ENCODE measurements around the gene SEMA3G. TPM values are rescaled to one million over a fixed set of nuclear protein-coding genes. Genes with fewer than 3 reads are reported as not detected.

The SEMA3G gene
- total RNA-seq, 1 donor from 2014 or later: 10.4 TPM

DNA sequence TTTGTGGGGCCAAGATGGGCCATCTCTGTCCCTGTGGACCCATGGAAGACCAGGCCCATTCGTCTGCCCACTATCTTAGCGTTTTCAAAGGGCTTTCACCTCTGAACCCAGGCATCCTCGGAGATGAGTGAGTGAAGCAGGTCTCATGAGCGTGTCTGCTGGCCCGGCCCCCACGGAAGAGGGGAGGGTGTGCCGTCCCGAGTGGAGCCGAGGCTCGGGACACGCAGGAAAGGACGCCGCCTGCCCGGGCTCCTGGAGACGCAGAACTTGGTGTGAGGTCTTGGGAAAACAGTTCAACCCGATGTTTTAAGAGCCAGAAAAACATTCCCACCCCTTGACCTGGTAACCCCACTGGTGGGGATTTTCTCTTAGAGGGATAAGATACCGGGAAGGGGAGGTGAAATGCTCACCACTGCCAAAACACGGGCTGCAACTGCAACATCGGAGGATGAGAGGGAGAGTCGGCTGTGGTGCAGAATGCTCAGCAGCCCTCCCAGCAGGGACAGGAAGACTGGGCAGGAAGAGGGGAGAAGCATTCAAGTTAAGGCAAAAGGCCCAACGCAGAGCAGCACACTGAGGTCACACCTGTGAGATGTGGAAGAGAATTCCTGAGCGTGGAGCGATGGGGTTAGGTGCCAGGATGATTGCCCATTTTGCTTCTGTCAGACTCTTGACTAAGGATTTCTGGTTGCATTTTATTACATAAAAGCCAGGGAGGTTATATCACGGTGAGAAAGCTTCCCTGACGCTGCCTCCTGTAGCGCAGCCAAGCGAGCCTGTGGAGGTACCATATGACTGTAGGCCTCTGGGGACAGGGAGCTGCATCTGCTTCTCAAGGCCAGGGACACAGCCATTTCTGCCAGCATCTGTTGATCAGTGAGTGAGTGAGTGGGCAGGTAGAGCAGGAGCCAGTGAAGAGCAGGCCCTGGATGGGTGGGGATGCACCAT lies 36.1 kb upstream of the SEMA3G start:
- intact Hi-C loops (cut with DNase I): loop anchor here (5.0 kb wide), 1 partner anchor 56 kb away; the partner anchor contains the start of gene UQCC5
- DNase-seq (no peak), ATAC-seq (ENCODE audit: poor library complexity) (no peak)

DNA sequence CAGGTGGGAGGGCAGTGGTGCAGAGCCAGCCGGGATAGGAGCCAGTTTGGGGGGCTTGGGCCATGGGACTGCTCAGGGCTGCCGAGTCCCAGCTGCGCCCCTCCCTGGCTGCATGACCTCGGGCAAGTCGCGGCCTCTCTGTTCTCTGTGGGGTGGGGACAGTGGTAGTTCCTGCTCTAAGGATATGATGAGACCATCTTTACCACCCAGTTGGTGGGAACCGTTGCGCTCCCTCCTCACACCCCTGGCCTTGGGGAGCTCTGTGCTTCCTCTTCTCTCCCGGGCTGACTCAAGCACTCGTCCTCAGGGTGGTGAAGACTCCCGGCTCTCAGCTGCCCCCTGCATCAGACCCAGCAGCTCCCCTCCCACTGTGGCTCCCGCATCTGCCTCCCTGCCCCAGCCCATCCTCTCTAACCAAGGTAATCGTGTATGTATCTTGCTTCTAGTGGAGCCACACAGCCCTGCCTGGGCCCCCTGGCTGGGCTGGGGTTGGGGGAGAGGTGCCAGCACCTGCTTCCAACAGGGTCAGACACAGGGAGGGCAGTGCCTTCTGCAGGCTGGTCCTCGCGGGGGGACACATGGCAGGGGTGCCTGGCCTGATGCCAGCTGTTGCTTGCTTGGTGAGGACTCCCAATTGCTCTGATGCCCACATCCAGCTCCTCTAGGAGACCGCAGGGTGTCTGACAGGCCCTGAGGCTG lies 35.1 kb upstream of the SEMA3G start:
- intact Hi-C loops (cut with DNase I): loop anchor here (5.0 kb wide), 1 partner anchor 57 kb away; the partner anchor contains the start of gene UQCC5
- ATAC-seq (ENCODE audit: poor library complexity) (no peak), DNase-seq (no peak)

DNA sequence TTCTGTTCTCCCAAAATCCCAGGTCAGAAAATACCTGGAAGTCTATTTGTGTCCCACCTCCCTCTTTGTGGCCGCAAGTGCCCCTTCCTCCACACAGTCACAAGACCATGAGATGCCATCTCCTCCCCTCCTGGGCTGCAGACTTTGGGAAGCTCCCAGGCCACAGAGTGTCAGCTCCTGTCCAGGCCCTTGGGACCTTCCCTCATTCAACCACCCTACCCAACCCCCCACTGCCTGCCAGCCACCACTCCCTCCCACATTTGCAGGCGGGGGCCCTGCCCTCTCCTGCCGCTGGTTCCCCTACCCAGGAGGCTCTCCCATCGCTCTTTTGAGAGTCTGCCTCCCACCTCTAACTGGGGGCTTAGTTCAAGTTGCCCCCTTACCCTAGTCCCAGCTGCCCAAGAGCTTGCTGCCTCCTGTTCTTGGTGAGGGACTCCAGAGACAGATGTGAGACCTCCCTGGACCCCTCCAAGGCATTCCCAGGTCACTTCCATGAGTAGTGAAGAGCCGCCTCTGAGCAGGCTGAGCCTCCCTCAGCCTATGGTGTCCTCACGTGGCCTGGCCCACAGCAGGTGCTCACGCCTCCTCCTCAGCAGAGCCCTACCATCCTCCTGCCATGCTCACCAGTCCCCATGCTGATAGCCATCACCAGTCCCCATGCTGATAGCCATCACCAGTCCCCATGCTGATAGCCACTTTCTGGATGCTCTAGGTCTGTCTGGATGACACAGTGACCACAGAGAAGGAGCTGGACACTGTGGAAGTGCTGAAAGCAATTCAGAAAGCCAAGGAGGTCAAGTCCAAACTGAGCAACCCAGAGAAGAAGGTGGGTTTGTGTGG lies 34.4 kb upstream of the SEMA3G start:
- intact Hi-C loops (cut with DNase I): no loop called here
- no peak for DNase-seq
- no peak for ATAC-seq (ENCODE audit: poor library complexity)

DNA sequence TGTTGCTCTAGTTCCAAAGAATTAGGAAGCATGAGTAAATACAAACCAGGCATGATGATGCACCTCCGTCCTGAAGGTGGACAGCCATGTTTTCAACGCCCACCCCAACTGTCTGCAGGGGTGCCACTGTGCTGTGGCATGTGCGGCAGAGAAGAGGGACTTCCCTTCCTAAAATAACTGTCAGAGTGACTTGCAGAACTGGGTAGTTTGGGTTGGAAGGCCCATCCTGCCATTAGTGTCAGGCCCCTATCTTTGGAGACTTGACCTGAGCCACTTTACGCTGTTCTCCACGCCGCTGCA lies 32.8 kb upstream of the SEMA3G start:
- no peak for DNase-seq
- ATAC-seq (ENCODE audit: poor library complexity): no peak
- intact Hi-C loops (cut with DNase I): no loop called here

DNA sequence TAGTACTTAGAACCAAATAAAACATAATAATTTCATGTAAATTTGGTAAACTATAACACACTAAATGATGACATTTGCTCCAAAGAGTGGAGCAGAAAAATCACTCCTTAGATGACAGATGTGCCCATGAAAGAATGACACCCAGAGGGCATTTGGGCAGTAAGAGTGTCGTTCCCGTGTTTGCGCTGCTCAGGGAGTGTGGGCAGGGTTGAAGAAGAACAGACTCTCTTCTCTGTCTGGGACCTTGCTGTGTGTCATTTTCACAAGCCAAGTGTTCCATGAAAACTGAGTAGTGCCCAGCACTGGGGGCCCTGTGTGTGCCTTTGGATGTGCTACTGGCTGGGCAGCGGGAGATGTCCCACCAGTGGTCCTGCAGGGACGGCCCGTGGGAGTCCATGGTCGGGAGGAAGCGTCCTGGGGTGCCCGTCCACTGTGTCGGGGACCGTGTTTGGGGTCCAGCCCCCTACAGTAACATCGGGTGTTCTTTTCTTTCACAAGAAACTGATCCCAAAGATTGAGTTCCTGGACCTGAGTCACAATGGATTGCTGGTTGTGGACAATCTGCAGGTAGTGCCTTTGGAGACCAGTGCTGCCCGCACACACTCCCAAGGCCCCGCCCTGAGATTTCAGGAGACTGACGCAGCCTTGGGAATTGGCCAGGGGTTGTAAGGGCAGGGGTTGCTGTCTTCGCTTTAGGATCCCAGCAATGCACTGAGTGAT lies 32.3 kb upstream of the SEMA3G start:
- no peak for ATAC-seq (ENCODE audit: poor library complexity)
- DNase-seq: no peak

DNA sequence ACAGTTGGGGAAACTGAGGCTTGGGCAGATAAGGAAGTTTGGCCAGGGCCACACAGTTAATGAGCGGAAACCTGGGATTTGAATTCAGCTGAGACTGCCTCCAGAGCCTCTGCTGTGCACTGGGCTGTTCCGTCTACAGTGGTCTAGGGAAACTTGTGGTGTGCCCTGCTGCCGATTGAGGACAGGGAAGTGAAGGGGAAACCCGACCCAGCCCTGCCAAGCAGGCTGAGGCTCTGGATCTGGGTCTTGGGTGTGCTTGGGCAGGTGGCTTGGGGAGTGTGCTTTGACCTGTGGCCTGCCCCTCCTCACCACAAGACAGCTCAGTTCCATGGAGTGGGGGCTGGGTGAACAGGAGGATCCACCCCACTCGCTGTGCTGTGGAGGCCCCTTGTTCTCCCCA lies 28.1 kb upstream of the SEMA3G start:
- DNase-seq (peak; percentile 56), ATAC-seq (ENCODE audit: poor library complexity) (peak; percentile 12)
- intact Hi-C loops (cut with DNase I): no loop called here

More for the DNA sequence above, 32.3 kb upstream of the SEMA3G start:
- intact Hi-C loops (cut with DNase I): no loop called here

DNA sequence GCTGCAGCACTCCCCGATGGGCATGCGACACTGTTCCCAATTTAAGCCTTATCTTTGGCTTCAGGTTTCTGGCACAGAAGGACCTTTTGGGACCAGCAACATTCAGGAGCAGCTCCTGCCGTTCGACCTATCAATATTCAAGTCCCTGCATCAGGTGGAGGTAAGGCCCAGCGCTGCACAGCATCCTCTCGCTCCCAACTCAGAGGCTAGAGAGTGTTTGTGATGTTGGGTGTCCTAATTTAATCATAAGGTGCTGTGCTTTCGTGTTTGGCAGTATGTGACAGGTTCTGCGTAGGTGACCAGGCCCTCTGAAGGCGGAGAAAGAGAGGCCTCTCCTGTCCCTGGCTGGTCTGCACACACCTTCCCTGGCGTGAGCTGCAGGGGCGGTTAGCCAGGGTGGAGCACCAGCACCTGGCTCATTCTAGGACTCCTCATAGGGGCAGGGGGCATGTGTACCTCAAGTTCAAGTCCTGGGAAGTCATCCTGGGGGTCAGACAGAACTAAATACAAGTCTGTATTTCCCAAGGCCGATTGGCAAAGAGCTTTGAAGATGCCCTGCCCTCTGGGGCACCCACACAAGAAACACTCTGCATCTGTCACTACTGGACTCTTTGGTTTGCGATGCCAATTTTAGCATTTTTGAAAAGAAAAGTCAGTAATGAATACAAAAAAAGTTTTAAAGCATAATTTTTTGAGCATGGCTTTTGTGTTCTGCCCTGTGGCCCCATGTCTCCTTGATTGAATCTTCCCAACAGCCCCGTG lies 27.5 kb upstream of the SEMA3G start:
- intact Hi-C loops (cut with DNase I): no loop called here
- no peak for DNase-seq
- ATAC-seq (ENCODE audit: poor library complexity): no peak

DNA sequence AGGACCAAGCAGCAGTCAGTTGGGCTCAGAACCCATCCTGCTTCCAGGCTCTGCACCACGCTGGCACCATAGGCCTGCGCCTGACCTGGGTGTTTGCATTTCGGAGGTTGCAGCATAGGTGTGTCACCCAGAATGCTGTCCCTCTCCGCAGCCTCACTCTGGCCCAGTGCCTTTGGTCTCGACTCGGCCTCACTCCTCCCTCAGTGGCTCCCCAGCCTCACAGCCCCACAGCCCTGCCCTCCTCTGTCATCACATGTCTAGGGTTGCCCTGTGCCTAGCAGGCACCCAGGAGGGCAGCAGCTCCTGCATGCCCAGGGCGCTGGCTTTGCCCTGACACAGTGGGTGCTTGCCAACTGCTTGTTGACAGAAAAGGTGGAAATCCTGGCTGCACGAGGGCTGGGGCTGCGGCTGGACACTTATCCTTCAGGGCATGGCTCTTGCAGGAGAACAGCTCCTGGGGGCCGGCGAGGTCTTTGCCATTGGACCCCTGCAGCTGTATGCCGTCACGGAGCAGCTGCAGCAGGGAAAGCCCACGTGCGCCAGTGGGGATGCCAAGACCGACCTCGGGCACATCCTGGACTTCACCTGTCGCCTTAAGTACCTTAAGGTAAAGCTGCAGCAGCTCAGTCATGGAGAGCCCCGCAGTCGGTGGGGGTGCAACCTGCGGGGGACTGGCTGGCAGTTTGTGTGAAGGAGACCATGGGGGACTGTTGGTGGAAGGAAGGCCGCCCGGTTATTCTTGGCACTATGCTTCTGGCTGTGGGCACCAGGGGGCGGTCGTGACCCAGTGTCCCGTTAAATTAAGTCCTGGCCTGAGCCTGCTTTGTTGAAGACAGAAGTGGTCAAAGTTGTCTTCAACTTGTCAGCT lies 26.7 kb upstream of the SEMA3G start:
- peak; percentile 88 for DNase-seq
- peak; percentile 85 for ATAC-seq (ENCODE audit: poor library complexity)
- intact Hi-C loops (cut with DNase I): no loop called here

DNA sequence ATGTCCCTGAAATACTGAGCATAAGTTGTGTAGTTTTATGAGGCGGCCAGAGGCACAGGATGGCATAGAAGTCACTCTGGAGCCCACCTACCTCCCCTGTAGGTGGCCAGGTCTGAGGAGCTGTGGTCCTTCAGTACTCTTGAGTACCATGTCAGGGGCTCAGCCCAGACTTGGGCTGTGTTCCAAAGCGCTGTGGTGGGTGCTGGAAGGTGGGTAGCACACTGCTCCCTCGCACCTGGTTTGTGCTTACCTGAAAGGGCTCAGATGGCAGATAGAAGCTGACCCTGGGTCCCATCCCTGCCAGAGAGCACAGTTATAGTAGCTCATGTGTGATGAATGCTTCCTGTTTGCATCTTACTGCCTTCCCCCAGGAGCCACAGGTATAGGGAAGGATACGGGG lies 26.0 kb upstream of the SEMA3G start:
- DNase-seq (peak; percentile 30), ATAC-seq (ENCODE audit: poor library complexity) (no peak)
- intact Hi-C loops (cut with DNase I): no loop called here

DNA sequence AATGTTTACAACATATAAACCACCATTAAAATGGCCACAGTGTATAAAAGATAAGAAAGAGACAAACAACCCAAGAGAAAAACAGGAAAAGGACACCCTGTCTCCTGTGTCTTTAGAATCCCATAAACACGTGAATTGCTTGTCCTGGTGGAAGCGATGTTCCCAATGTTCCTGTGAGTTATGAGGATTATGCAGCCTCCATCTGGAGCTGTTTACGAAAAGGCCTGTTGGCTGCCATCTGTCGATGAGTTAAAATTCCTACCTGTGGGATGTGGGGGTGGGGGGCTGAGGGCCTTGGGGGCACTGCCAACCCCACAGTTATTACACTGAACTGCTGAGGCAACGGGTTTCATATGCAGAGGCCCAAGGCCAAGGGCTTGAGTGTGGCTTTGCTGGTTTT lies 24.1 kb upstream of the SEMA3G start:
- ATAC-seq (ENCODE audit: poor library complexity) (no peak), DNase-seq (no peak)
- intact Hi-C loops (cut with DNase I): loop anchor here (10.0 kb wide), 1 partner anchor 216 kb away; the partner anchor contains the start of genes GNL3 and PBRM1

DNA sequence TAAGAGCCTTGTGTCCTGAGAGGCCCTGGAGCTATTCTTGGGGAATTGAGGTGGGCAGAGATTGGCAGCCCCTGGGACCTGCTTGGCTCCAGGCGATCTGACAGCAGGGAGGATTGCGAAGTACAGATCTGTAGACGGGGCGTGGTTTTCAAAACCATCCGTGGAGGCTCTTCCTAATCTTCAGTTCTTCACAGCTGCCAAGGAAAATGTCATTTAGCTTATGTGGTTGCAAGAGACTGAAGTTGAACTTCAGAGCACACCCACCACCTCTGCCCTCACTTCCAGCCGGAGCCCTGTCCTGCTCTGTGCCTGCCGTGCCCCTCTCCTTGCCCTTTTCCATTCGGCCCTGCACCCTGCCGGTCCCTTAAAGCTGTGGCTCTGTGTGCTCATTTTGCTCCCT lies 23.4 kb upstream of the SEMA3G start:
- ATAC-seq (ENCODE audit: poor library complexity): peak; percentile 3
- intact Hi-C loops (cut with DNase I): loop anchor here (10.0 kb wide), 1 partner anchor 216 kb away; the partner anchor contains the start of genes GNL3 and PBRM1
- peak; percentile 40 for DNase-seq

DNA sequence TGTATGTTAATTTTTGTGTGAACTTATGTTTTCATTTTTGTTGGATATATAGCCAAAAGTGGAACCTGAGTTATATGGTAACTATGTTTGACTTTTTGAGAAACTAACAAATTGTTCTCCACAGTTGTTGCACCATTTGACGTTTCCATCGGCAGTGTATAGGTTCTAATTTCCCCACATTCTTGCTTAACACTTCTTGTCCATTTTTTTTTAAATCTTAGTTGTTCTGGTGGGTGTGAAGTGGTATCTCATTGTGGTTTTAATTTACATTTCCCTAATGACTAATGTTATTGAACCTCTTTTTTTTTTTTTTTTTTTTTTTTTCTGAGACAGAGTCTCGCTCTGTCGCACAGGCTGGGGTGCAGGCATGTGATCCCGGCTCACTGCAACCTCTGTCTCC lies 18.5 kb upstream of the SEMA3G start:
- intact Hi-C loops (cut with DNase I): loop anchor here (10.0 kb wide), 1 partner anchor 221 kb away; the partner anchor contains the start of genes GNL3 and PBRM1
- ATAC-seq (ENCODE audit: poor library complexity) (no peak), DNase-seq (no peak)

DNA sequence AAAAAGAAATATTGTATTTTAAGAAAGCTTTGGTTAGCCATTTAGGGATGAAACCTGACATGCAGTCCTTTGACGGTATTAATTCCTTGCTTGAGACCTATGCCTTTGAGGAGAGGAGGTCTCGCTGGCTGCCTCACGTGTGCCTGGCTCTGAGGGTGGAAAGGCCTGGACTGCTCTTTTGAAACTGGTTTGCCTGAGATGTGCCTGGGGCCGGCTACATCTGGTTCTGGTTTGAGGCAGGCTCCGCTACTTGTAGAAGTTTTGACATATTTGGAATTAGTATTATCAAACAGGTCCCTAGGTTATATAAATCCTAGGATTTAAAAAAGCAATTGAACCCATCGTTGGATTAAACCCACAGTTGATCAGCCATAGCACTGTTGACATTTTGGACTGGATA lies 17.0 kb upstream of the SEMA3G start:
- no peak for DNase-seq
- no peak for ATAC-seq (ENCODE audit: poor library complexity)
- intact Hi-C loops (cut with DNase I): loop anchor here (10.0 kb wide), 1 partner anchor 223 kb away; the partner anchor contains the start of genes GNL3 and PBRM1

DNA sequence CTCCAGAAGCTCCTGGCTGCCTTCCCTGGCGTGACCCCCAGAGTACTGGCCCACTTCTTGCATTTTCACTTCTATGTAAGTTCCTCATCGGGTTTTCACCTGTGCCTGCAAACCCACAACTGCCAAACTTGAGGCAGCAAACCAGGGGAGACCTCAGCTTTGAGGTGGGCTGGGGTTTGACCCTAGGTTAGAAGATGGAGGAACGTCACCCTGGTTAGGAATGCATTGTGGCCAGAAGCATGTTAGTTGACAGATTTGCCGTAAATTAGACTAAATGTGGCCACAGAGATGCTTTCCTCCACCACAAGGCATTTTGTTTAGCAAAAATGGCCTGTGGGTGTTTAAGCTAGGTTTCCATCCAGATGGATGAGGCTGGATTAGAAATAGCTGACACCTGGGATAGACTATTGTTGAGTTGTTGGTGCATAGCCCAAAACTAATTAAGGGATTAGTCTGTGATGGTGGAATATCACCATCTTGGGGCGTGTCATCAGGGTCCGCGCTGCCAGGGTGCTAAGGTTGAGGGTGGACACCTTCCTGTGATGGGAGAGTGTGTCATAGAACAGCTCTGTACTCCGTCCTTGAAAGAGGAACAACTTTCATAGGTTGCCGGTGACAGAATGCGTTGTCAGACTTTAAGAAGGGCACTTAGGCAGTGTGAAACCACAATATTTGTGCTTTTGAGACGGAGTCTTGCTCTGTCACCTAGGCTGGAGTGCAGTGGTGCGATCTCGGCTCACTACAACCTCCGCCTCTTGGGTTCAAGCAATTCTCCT lies 14.1 kb upstream of the SEMA3G start:
- ATAC-seq (ENCODE audit: poor library complexity) (no peak), DNase-seq (no peak)
- intact Hi-C loops (cut with DNase I): no loop called here

DNA sequence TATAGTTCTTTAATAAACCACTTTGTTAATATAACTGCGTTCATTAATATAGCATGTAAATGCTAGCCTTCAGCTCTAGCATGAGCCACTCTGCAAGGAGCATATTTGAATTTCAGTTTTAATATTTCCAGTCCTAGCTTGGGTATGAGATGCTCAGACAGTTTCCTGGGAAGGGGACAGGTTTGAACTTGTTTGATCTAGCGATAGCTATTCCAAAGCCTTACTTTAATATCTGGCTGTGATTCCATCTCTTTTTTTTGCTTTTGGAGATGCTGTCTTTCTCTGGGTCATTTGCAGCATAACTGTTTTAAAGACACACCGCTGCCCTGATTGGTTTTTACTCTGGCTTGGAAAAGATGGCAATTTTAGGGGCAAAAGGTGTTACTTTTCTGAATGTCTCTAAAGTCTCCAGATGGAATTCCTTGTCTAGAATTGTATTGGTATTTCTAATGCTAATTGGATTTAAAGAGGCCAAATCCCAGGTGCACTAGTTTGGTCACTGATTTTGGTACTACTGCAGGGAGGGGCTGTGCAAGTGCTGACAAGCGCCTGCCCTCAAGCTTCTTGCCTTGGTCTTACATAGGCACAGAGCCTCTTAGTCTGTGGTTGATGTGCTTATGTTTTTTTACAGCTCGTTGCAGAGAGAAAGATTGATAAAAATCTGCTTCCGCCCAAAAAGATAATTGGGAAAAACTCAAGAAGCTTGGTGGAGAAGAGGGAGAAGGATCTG lies 13.3 kb upstream of the SEMA3G start:
- ATAC-seq (ENCODE audit: poor library complexity) (no peak), DNase-seq (no peak)
- intact Hi-C loops (cut with DNase I): no loop called here
